HG02840 (cell line): ENCODE data around the gene BCL3.

Experiments
- ATAC-seq: cut with Tn5 transposase; IDR thresholded peaks from one replicate; pipeline ENCODE4 v1.9.1; 2021; ENCODE audit warnings: mild to moderate bottlenecking, moderate library complexity, moderate number of reproducible peaks; ENCODE audit not compliant: unreplicated experiment, low FRiP score

Gene BCL3

GRCh38 chr19:44783545-44783944 is 35.0 kb downstream of the BCL3 start:
- ATAC-seq: no peak

- ATAC-seq: no peak
Measured at GRCh38 chr19:44785271-44785670, 36.8 kb downstream of the BCL3 start.

- no peak for ATAC-seq
Measured at GRCh38 chr19:44785993-44786392, 37.5 kb downstream of the BCL3 start.

- no peak for ATAC-seq
Measured at GRCh38 chr19:44788971-44789370, 40.5 kb downstream of the BCL3 start.

GRCh38 chr19:44789943-44790483 is 41.5 kb downstream of the BCL3 start:
- no peak for ATAC-seq

- ATAC-seq: no peak
Measured at GRCh38 chr19:44792281-44792680, 43.8 kb downstream of the BCL3 start.

- ATAC-seq: no peak
Measured at GRCh38 chr19:44794610-44795009, 46.1 kb downstream of the BCL3 start.

GRCh38 chr19:44795398-44795987 is 47.0 kb downstream of the BCL3 start:
- ATAC-seq: no peak

GRCh38 chr19:44796701-44797115 is 48.2 kb downstream of the BCL3 start:
- ATAC-seq: no peak

- ATAC-seq: no peak
Measured at GRCh38 chr19:44799627-44800346, 51.3 kb downstream of the BCL3 start.

- ATAC-seq: no peak
Measured at GRCh38 chr19:44800461-44800860, 52.0 kb downstream of the BCL3 start.

- no peak for ATAC-seq
Measured at GRCh38 chr19:44803442-44804428, 55.2 kb downstream of the BCL3 start.

- ATAC-seq: no peak
Measured at GRCh38 chr19:44806291-44806690, 57.8 kb downstream of the BCL3 start.

GRCh38 chr19:44807162-44807561 is 58.7 kb downstream of the BCL3 start:
- ATAC-seq: no peak

GRCh38 chr19:44807652-44808462 is 59.3 kb downstream of the BCL3 start:
- no peak for ATAC-seq

- ATAC-seq: no peak
Measured at GRCh38 chr19:44808463-44809371, 60.2 kb downstream of the BCL3 start, which contains the start of gene BCAM. Gene BCAM, plus strand, starts transcription at chr19:44809103. Its CDS starts 22 bp downstream, at chr19:44809125.
